HuH-7.5 (cell line): ENCODE results near the gene SRR.
"Not testable (repeated sequence)": the region's sequence is repeated elsewhere in the genome, so short reads cannot be mapped to it uniquely, and the experiment has no call there.

Experiments
- DNase-seq: peaks from one replicate; pipeline ENCODE4 v3.0.0; 2011; ENCODE audit warnings: low spot score

The SRR gene

GRCh38 chr17:2292100-2292499 is 11.7 kb upstream of the SRR start:
- no peak for DNase-seq

GRCh38 chr17:2295575-2295974 is 8.2 kb upstream of the SRR start:
- no peak for DNase-seq

GRCh38 chr17:2297023-2297422 is 6.7 kb upstream of the SRR start:
- no peak for DNase-seq

GRCh38 chr17:2299136-2299535 is 4.6 kb upstream of the SRR start:
- DNase-seq, result no peak

- no peak for DNase-seq
These were observed 4.0 kb upstream of the SRR start for GRCh38 chr17:2299756-2300155.

GRCh38 chr17:2302778-2303203 is 959 bp upstream of the SRR start:
- DNase-seq, result no peak

GRCh38 chr17:2304931-2305330 is 1.2 kb downstream of the SRR start:
- DNase-seq, result no peak

- DNase-seq, result no peak
These were observed 5.8 kb downstream of the SRR start for GRCh38 chr17:2309338-2310154.

GRCh38 chr17:2312736-2313135 is 9.0 kb downstream of the SRR start:
- DNase-seq, result no peak

GRCh38 chr17:2316916-2317205 is 13.1 kb downstream of the SRR start:
- DNase-seq, result not testable (repeated sequence)

- DNase-seq, result no peak
These were observed 14.0 kb downstream of the SRR start for GRCh38 chr17:2317796-2318195.

- no peak for DNase-seq
These were observed 15.3 kb downstream of the SRR start for GRCh38 chr17:2319051-2319450.

- no peak for DNase-seq
These were observed 17.6 kb downstream of the SRR start for GRCh38 chr17:2321399-2321798.

GRCh38 chr17:2323629-2324314 is 20.0 kb downstream of the SRR start:
- DNase-seq, result no peak

- no peak for DNase-seq
These were observed 27.6 kb downstream of the SRR start for GRCh38 chr17:2331303-2331702.

GRCh38 chr17:2335726-2336214 is 32.0 kb downstream of the SRR start:
- DNase-seq, result peak; percentile 18

GRCh38 chr17:2336215-2336851 is 32.6 kb downstream of the SRR start, which contains the start of gene TSR1:
TSS of gene TSR1 (minus strand) at chr17:2336457. CDS start at chr17:2336427, 30 bp downstream.
- DNase-seq, result peak; percentile 95

- peak; percentile 69 for DNase-seq
These were observed 33.2 kb downstream of the SRR start, which contains the start of gene SGSM2 for GRCh38 chr17:2336852-2337543. TSS of gene SGSM2 (plus strand) at chr17:2337501. CDS start at chr17:2337689, 188 bp downstream.

GRCh38 chr17:2337544-2338314 is 34.0 kb downstream of the SRR start:
- peak; percentile 74 for DNase-seq

GRCh38 chr17:2338315-2338657 is 34.5 kb downstream of the SRR start:
- no peak for DNase-seq

GRCh38 chr17:2343421-2343820 is 39.7 kb downstream of the SRR start:
- DNase-seq, result no peak

- DNase-seq, result no peak
These were observed 40.8 kb downstream of the SRR start for GRCh38 chr17:2344528-2344927.
